ENCODE data around the gene CCSER1. TPM values are rescaled to one million over a fixed set of nuclear protein-coding genes. Genes with fewer than 3 reads are reported as not detected.
"Not testable (repeated sequence)": the region's sequence is repeated elsewhere in the genome, so short reads cannot be mapped to it uniquely, and the experiment has no call there.

CCSER1 gene
- total RNA-seq, 1 experiment from 2014 or later, result 0.98 TPM

GRCh38 chr4:91087743-91088142, 960.5 kb downstream of the CCSER1 start:
- no peak for DNase-seq (ENCODE audit: low read depth)
- in situ Hi-C loops (cut with HindIII; ENCODE audit: low pct_unique_long_range_greater_than_20kb, low sequenced_read_pairs), result no loop called here

- DNase-seq (ENCODE audit: low read depth), result peak; percentile 2
- in situ Hi-C loops (cut with HindIII; ENCODE audit: low pct_unique_long_range_greater_than_20kb, low sequenced_read_pairs), result no loop called here
These were observed 962.0 kb downstream of the CCSER1 start for GRCh38 chr4:91089178-91089577.

GRCh38 chr4:91092398-91092980, 965.3 kb downstream of the CCSER1 start:
- DNase-seq (ENCODE audit: low read depth), result no peak
- in situ Hi-C loops (cut with HindIII; ENCODE audit: low pct_unique_long_range_greater_than_20kb, low sequenced_read_pairs), result no loop called here

GRCh38 chr4:91094220-91094619, 967.0 kb downstream of the CCSER1 start:
- DNase-seq (ENCODE audit: low read depth); in situ Hi-C loops (cut with HindIII; ENCODE audit: low pct_unique_long_range_greater_than_20kb, low sequenced_read_pairs): not testable (repeated sequence)

- in situ Hi-C loops (cut with HindIII; ENCODE audit: low pct_unique_long_range_greater_than_20kb, low sequenced_read_pairs), result no loop called here
These were observed 972.5 kb downstream of the CCSER1 start for GRCh38 chr4:91099666-91100065.

GRCh38 chr4:91108751-91109150, 981.6 kb downstream of the CCSER1 start:
- DNase-seq (ENCODE audit: low read depth), result no peak
- in situ Hi-C loops (cut with HindIII; ENCODE audit: low pct_unique_long_range_greater_than_20kb, low sequenced_read_pairs), result no loop called here

More at GRCh38 chr4:91099666-91100065, 972.5 kb downstream of the CCSER1 start:
- no peak for DNase-seq (ENCODE audit: low read depth)

GRCh38 chr4:91111556-91111955, 984.4 kb downstream of the CCSER1 start:
- in situ Hi-C loops (cut with HindIII; ENCODE audit: low pct_unique_long_range_greater_than_20kb, low sequenced_read_pairs), result no loop called here
- peak; percentile 18 for DNase-seq (ENCODE audit: low read depth)

- in situ Hi-C loops (cut with HindIII; ENCODE audit: low pct_unique_long_range_greater_than_20kb, low sequenced_read_pairs), result no loop called here
- peak; percentile 13 for DNase-seq (ENCODE audit: low read depth)
These were observed 986.0 kb downstream of the CCSER1 start for GRCh38 chr4:91113130-91113706.

- in situ Hi-C loops (cut with HindIII; ENCODE audit: low pct_unique_long_range_greater_than_20kb, low sequenced_read_pairs), result no loop called here
- no peak for DNase-seq (ENCODE audit: low read depth)
These were observed 987.2 kb downstream of the CCSER1 start for GRCh38 chr4:91114386-91114785.

- in situ Hi-C loops (cut with HindIII; ENCODE audit: low pct_unique_long_range_greater_than_20kb, low sequenced_read_pairs), result no loop called here
- DNase-seq (ENCODE audit: low read depth), result peak; percentile 3
These were observed 989.7 kb downstream of the CCSER1 start for GRCh38 chr4:91116861-91117260.

- DNase-seq (ENCODE audit: low read depth), result no peak
- in situ Hi-C loops (cut with HindIII; ENCODE audit: low pct_unique_long_range_greater_than_20kb, low sequenced_read_pairs), result no loop called here
These were observed 991.4 kb downstream of the CCSER1 start for GRCh38 chr4:91118597-91118996.

GRCh38 chr4:91123742-91124141, 996.5 kb downstream of the CCSER1 start:
- no peak for DNase-seq (ENCODE audit: low read depth)
- in situ Hi-C loops (cut with HindIII; ENCODE audit: low pct_unique_long_range_greater_than_20kb, low sequenced_read_pairs), result no loop called here

GRCh38 chr4:91127192-91127591, 1000.0 kb downstream of the CCSER1 start:
- in situ Hi-C loops (cut with HindIII; ENCODE audit: low pct_unique_long_range_greater_than_20kb, low sequenced_read_pairs), result no loop called here
- DNase-seq (ENCODE audit: low read depth), result no peak

- no peak for DNase-seq (ENCODE audit: low read depth)
- in situ Hi-C loops (cut with HindIII; ENCODE audit: low pct_unique_long_range_greater_than_20kb, low sequenced_read_pairs), result no loop called here
These were observed 1000.6 kb downstream of the CCSER1 start for GRCh38 chr4:91127831-91128230.

- DNase-seq (ENCODE audit: low read depth), result no peak
- in situ Hi-C loops (cut with HindIII; ENCODE audit: low pct_unique_long_range_greater_than_20kb, low sequenced_read_pairs), result no loop called here
These were observed 1001.3 kb downstream of the CCSER1 start for GRCh38 chr4:91128519-91128918.

GRCh38 chr4:91147067-91147466, 1019.9 kb downstream of the CCSER1 start:
- no peak for DNase-seq (ENCODE audit: low read depth)
- in situ Hi-C loops (cut with HindIII; ENCODE audit: low pct_unique_long_range_greater_than_20kb, low sequenced_read_pairs), result no loop called here

- in situ Hi-C loops (cut with HindIII; ENCODE audit: low pct_unique_long_range_greater_than_20kb, low sequenced_read_pairs); DNase-seq (ENCODE audit: low read depth): not testable (repeated sequence)
These were observed 1026.8 kb downstream of the CCSER1 start for GRCh38 chr4:91154041-91154440.

- in situ Hi-C loops (cut with HindIII; ENCODE audit: low pct_unique_long_range_greater_than_20kb, low sequenced_read_pairs); DNase-seq (ENCODE audit: low read depth): not testable (repeated sequence)
These were observed 1040.9 kb downstream of the CCSER1 start for GRCh38 chr4:91167864-91168653.

GRCh38 chr4:91170768-91171167, 1043.6 kb downstream of the CCSER1 start:
- no peak for DNase-seq (ENCODE audit: low read depth)
- in situ Hi-C loops (cut with HindIII; ENCODE audit: low pct_unique_long_range_greater_than_20kb, low sequenced_read_pairs), result no loop called here

Data from Caki2 (cell line).